ENCODE data around the gene PRKCE.

PRKCE gene

GRCh38 chr2:45802499-45803138 lies 151.1 kb downstream of the PRKCE start:
- no peak for DNase-seq (ENCODE audit: low read depth in 1 of 2, low spot score in 1 of 2)

GRCh38 chr2:45804987-45805755 lies 153.7 kb downstream of the PRKCE start:
- no peak for DNase-seq (ENCODE audit: low read depth in 1 of 2, low spot score in 1 of 2)

- no peak for DNase-seq (ENCODE audit: low read depth in 1 of 2, low spot score in 1 of 2)
These were observed 155.3 kb downstream of the PRKCE start for GRCh38 chr2:45806563-45807358.

GRCh38 chr2:45808294-45808800 lies 156.9 kb downstream of the PRKCE start:
- no peak for DNase-seq (ENCODE audit: low read depth in 1 of 2, low spot score in 1 of 2)

GRCh38 chr2:45809205-45809604 lies 157.7 kb downstream of the PRKCE start:
- no peak for DNase-seq (ENCODE audit: low read depth in 1 of 2, low spot score in 1 of 2)

GRCh38 chr2:45812011-45812500 lies 160.6 kb downstream of the PRKCE start:
- DNase-seq (ENCODE audit: low read depth in 1 of 2, low spot score in 1 of 2), result no peak

GRCh38 chr2:45813003-45813941 lies 161.8 kb downstream of the PRKCE start:
- DNase-seq (ENCODE audit: low read depth in 1 of 2, low spot score in 1 of 2), result no peak

- DNase-seq (ENCODE audit: low read depth in 1 of 2, low spot score in 1 of 2), result no peak
These were observed 163.0 kb downstream of the PRKCE start for GRCh38 chr2:45814488-45814887.

- no peak for DNase-seq (ENCODE audit: low read depth in 1 of 2, low spot score in 1 of 2)
These were observed 163.6 kb downstream of the PRKCE start for GRCh38 chr2:45814951-45815621.

- DNase-seq (ENCODE audit: low read depth in 1 of 2, low spot score in 1 of 2), result no peak
These were observed 164.8 kb downstream of the PRKCE start for GRCh38 chr2:45816272-45816671.

GRCh38 chr2:45818591-45818990 lies 167.1 kb downstream of the PRKCE start:
- no peak for DNase-seq (ENCODE audit: low read depth in 1 of 2, low spot score in 1 of 2)

- DNase-seq (ENCODE audit: low read depth in 1 of 2, low spot score in 1 of 2), result no peak
These were observed 168.6 kb downstream of the PRKCE start for GRCh38 chr2:45820048-45820447.

GRCh38 chr2:45821558-45822271 lies 170.2 kb downstream of the PRKCE start:
- no peak for DNase-seq (ENCODE audit: low read depth in 1 of 2, low spot score in 1 of 2)

GRCh38 chr2:45822272-45822630 lies 170.8 kb downstream of the PRKCE start:
- no peak for DNase-seq (ENCODE audit: low read depth in 1 of 2, low spot score in 1 of 2)

- no peak for DNase-seq (ENCODE audit: low read depth in 1 of 2, low spot score in 1 of 2)
These were observed 172.3 kb downstream of the PRKCE start for GRCh38 chr2:45823723-45824206.

- no peak for DNase-seq (ENCODE audit: low read depth in 1 of 2, low spot score in 1 of 2)
These were observed 173.7 kb downstream of the PRKCE start for GRCh38 chr2:45825001-45825651.

- no peak for DNase-seq (ENCODE audit: low read depth in 1 of 2, low spot score in 1 of 2)
These were observed 175.0 kb downstream of the PRKCE start for GRCh38 chr2:45826460-45826859.

GRCh38 chr2:45826884-45827635 lies 175.6 kb downstream of the PRKCE start:
- DNase-seq (ENCODE audit: low read depth in 1 of 2, low spot score in 1 of 2), result no peak

Measured in activated T-helper 1 cell treated with anti-CD3 and anti-CD28 coated beads, Interleukin-2, amount 50 U/mL, for 16 hours (primary cell).